Stomach (tissue), 4 donors: Measurements from ENCODE around the gene MICAL2.

Experiments
- CTCF ChIP-seq, 7 experiments: fragments of 450-650 bp in 4 of 7; fragments of 200-600 bp in 3 of 7; sonication (generic) in 3 of 7; IDR thresholded peaks; one replicate each; pipeline ENCODE4 v1.5.1; 2016 to 2019; ENCODE audit warnings: antibody characterized with exemption in 7 of 7, control low read depth in 2 of 7, mild to moderate bottlenecking in 1 of 7
- EP300 ChIP-seq: sonication (generic); formaldehyde crosslinking; IDR thresholded peaks from one replicate; pipeline ENCODE4 v1.6.1; 2017; ENCODE audit warnings: antibody characterized with exemption
- POLR2A ChIP-seq, 4 donors: fragments of 450-650 bp; IDR thresholded peaks; one replicate each; pipeline ENCODE4 v1.6.1; 2016; ENCODE audit warnings: antibody characterized with exemption in 4 of 4, control low read depth in 2 of 4, mild to moderate bottlenecking in 1 of 4, moderate library complexity in 1 of 4

GRCh38 chr11:12217879-12218278 lies 107.5 kb downstream of the MICAL2 start:
- TF ChIP-seq EP300: no peak
- TF ChIP-seq CTCF (IDR thresholded peaks at IDR 0.05): no peak
- no peak for TF ChIP-seq POLR2A (IDR thresholded peaks at IDR 0.05)
